Keratinocyte (primary cell): ENCODE measurements around the gene THRAP3. TPM values are rescaled to one million over a fixed set of nuclear protein-coding genes. Genes with fewer than 3 reads are reported as not detected.

Experiments used
- DNase-seq: peaks from one replicate; pipeline ENCODE4 v3.0.0-alpha.2; 2011; ENCODE audit warnings: low read depth, missing footprints, low spot score
- FAIRE-seq: peaks from 2 replicates; lab custom pipeline; 2011; peaks lifted over from hg19 to GRCh38; lab: Jason Lieb, UNC
- H2AFZ ChIP-seq: 2 replicates; pipeline ENCODE4 v1.6.0; 2012; ENCODE audit warnings: low read length, control low read depth, inconsistent platforms; ENCODE audit not compliant: control insufficient read depth
- H3K27ac ChIP-seq: 2 replicates; pipeline ENCODE4 v1.5.1; 2011; ENCODE audit warnings: low read length; ENCODE audit not compliant: control insufficient read depth, insufficient read depth
- H3K27me3 ChIP-seq: 3 replicates; pipeline ENCODE4 v1.6.0; 2011; ENCODE audit warnings: low read length; ENCODE audit not compliant: control insufficient read depth, insufficient read depth; ENCODE audit errors: extremely low read depth
- H3K36me3 ChIP-seq, 2 experiments: 2 replicates in 1 of 2; 3 replicates in 1 of 2; pipeline ENCODE4 v1.5.1; 2011; ENCODE audit warnings: low read length in 2 of 2, mild to moderate bottlenecking in 1 of 2; ENCODE audit not compliant: control insufficient read depth in 2 of 2, insufficient read depth in 2 of 2; ENCODE audit errors: extremely low read depth in 1 of 2
- H3K4me1 ChIP-seq: 3 replicates; pipeline ENCODE4 v1.5.1; 2011; ENCODE audit warnings: low read length; ENCODE audit not compliant: control insufficient read depth, insufficient read depth; ENCODE audit errors: extremely low read depth
- H3K4me2 ChIP-seq: 3 replicates; pipeline ENCODE4 v1.6.0; 2011; ENCODE audit warnings: low read depth, low read length; ENCODE audit not compliant: control insufficient read depth, insufficient read depth; ENCODE audit errors: extremely low read depth
- H3K4me3 ChIP-seq, 3 experiments: fragments of 200-600 bp in 1 of 3; sonication (generic) in 1 of 3; 2 replicates in 2 of 3; 3 replicates in 1 of 3; pipeline ENCODE4 v1.5.1; 2011 to 2016; ENCODE audit warnings: low read length in 3 of 3, mild to moderate bottlenecking in 3 of 3, control low read depth in 2 of 3, inconsistent platforms in 1 of 3, low read depth in 1 of 3, mixed read lengths in 1 of 3, mixed run types in 1 of 3, moderate library complexity in 1 of 3; ENCODE audit not compliant: control insufficient read depth in 2 of 3, insufficient read depth in 2 of 3; ENCODE audit errors: extremely low read depth in 1 of 3
- H3K79me2 ChIP-seq: 2 replicates; pipeline ENCODE4 v1.6.0; 2012; ENCODE audit warnings: low read length; ENCODE audit not compliant: control insufficient read depth, insufficient read depth
- H3K9ac ChIP-seq: 3 replicates; pipeline ENCODE4 v1.6.0; 2011; ENCODE audit warnings: low read length; ENCODE audit not compliant: control insufficient read depth, insufficient read depth; ENCODE audit errors: extremely low read depth
- H3K9me1 ChIP-seq: 3 replicates; pipeline ENCODE4 v1.6.0; 2011; ENCODE audit warnings: low read length; ENCODE audit not compliant: control insufficient read depth, insufficient read depth; ENCODE audit errors: extremely low read depth
- H3K9me3 ChIP-seq: 2 replicates; pipeline ENCODE4 v1.5.1; 2012; ENCODE audit warnings: low read depth, low read length; ENCODE audit not compliant: control insufficient read depth
- H4K20me1 ChIP-seq: 3 replicates; pipeline ENCODE4 v1.6.0; 2011; ENCODE audit warnings: low read length; ENCODE audit not compliant: control insufficient read depth, insufficient read depth; ENCODE audit errors: extremely low read depth
- CTCF ChIP-seq, 3 experiments: IDR thresholded peaks in 1 of 3; conservative IDR thresholded peaks in 1 of 3; optimal IDR thresholded peaks in 1 of 3; 2 replicates in 2 of 3; 3 replicates in 1 of 3; pipeline versions ENCODE3 to v1.5.1; 2011; ENCODE audit warnings: low read length in 3 of 3, mild to moderate bottlenecking in 3 of 3, moderate library complexity in 2 of 3, control low read depth in 1 of 3, inconsistent platforms in 1 of 3; ENCODE audit not compliant: insufficient read depth in 2 of 3; ENCODE audit errors: extremely low read depth in 1 of 3
- EZH2 ChIP-seq: IDR thresholded peaks from one replicate; pipeline ENCODE4 v1.6.1; 2012; ENCODE audit warnings: inconsistent platforms, mild to moderate bottlenecking, low read length, moderate library complexity
- dilution Hi-C: fragments of 300-500 bp; cut with MboI; formaldehyde crosslinking; loops from one replicate; pipeline ENCODE4 v1.7.0; 2020; ENCODE audit warnings: low sequenced_read_pairs; ENCODE audit not compliant: extremely low pct_ligation_motif_present
- polyA plus RNA-seq, 5 experiments: library from polyadenylated mRNA; depleted of rRNA in 3 of 5; stranded (reverse) in 3 of 5; stranded (forward) in 1 of 5; unstranded in 1 of 5; fragments of >200 nt; gene quantifications; 1 replicate in 1 of 5; 2 replicates in 3 of 5; 3 replicates in 1 of 5; pipeline versions ENCODE4 v1.2.1 to v1.2.3, GENCODE V29; 2011 to 2012; ENCODE audit warnings: missing spikeins in 2 of 5, low read depth in 1 of 5, low replicate concordance in 1 of 5

The THRAP3 gene
- polyA plus RNA-seq, 1 donor (not counting 4 experiments of a cell fraction or from before 2014, with no cell fraction given) = 79.6 TPM

GRCh38 chr1:36352125-36352909 lies 128.1 kb downstream of the THRAP3 start:
- Histone ChIP-seq H3K4me2 (peak overlapping the region; percentile 87), H3K36me3 (peaks cover 43 to 62% of the 10 kb centered on the region in 2 experiments), H2AFZ (no peak overlapping the region), H3K9me1 (peaks cover 6% of the 10 kb centered on the region), H4K20me1 (no peaks in the 10 kb centered on the region), H3K27me3 (no peaks in the 10 kb centered on the region), H3K4me1 (peaks cover 49% of the 10 kb centered on the region), H3K79me2 (no peaks in the 10 kb centered on the region), H3K9me3 (no peaks in the 10 kb centered on the region), H3K4me3 (no peak overlapping the region), H3K9ac (peak overlapping the region; percentile 78), H3K27ac (peak overlapping the region; percentile 96)
- dilution Hi-C loops = no loop called here
- DNase-seq (no peak), FAIRE-seq (peak; percentile 17)
- TF ChIP-seq CTCF (optimal IDR thresholded peaks at IDR 0.05 in 1 of 3, IDR thresholded peaks at IDR 0.05 in 1 of 3, conservative IDR thresholded peaks at IDR 0.05 in 1 of 3; ENCODE audit: extremely low read depth in 1 of 3, insufficient read depth in 2 of 3, low read length in 3 of 3) = no peak
- no peak for TF ChIP-seq EZH2

GRCh38 chr1:36352910-36353878 lies 129.0 kb downstream of the THRAP3 start:
- Histone ChIP-seq H3K4me1 (peaks cover 49% of the 10 kb centered on the region), H3K9me1 (peaks cover 6% of the 10 kb centered on the region), H3K9ac (no peak overlapping the region), H3K4me3 (no peak overlapping the region), H4K20me1 (no peaks in the 10 kb centered on the region), H3K27me3 (no peaks in the 10 kb centered on the region), H2AFZ (no peak overlapping the region), H3K79me2 (no peaks in the 10 kb centered on the region), H3K4me2 (no peak overlapping the region), H3K9me3 (no peaks in the 10 kb centered on the region), H3K36me3 (peaks cover 44 to 61% of the 10 kb centered on the region in 2 experiments), H3K27ac (peak overlapping the region; percentile 96)
- TF ChIP-seq EZH2 (no peak), CTCF (optimal IDR thresholded peaks at IDR 0.05 in 1 of 3, IDR thresholded peaks at IDR 0.05 in 1 of 3, conservative IDR thresholded peaks at IDR 0.05 in 1 of 3; ENCODE audit: extremely low read depth in 1 of 3, insufficient read depth in 2 of 3, low read length in 3 of 3) (no peak)
- dilution Hi-C loops = no loop called here
- DNase-seq = no peak
- no peak for FAIRE-seq
